ENCODE results near the gene GABRB2. TPM values are rescaled to one million over a fixed set of nuclear protein-coding genes. Genes with fewer than 3 reads are reported as not detected.

GABRB2 gene
- total and polyA plus RNA-seq, 7 donors = 0.04 to 0.36 (median 0.14) TPM

DNA sequence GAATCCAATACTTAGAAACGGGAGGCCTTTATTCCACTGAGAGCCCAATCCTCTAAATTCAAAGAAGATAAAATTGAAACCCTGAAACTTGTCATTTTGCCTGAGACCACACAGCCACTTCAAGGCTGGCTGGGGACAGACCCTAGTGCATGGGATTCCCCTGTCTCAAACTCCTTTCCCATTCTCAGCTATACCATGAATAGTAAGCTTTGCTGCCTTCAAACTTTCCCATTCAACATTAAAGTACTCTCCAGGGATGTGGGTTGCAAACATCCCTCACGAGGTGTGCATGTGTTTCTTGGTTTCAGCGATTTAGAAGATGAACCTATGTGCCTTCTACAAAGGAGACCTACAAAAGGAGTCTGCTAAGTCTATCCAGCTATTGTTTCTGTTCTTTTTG is 64.6 kb downstream of the GABRB2 start:
- 49 to 50% (median 50%) methylated on average over 3 of the region's 3 CpGs for WGBS, 3 donors

GRCh38 chr5:161471211-161471950 is 75.1 kb downstream of the GABRB2 start:
- H3K36me3 ChIP-seq (ENCODE audit: insufficient read depth in 1 of 2, low read depth in 1 of 2) = no peaks in the 10 kb centered on the region
- no peaks in the 10 kb centered on the region for H3K27me3 ChIP-seq (ENCODE audit: insufficient read depth in 3 of 3, low read length in 2 of 3)
- 58 to 64% (median 59%) methylated on average over 4 of the region's 4 CpGs for WGBS, 3 donors
- no peak for TF ChIP-seq CTCF (IDR thresholded peaks at IDR 0.05)
- H3K27ac ChIP-seq = no peak overlapping the region
- intact Hi-C loops (cut with DNase I) = no loop called here
- no peak overlapping the region for H3K4me3 ChIP-seq
- DNase-seq (no peak), ATAC-seq (no peak)
- H3K9me3 ChIP-seq = no peaks in the 10 kb centered on the region
- H3K4me1 ChIP-seq = no peaks in the 10 kb centered on the region

More for the DNA sequence above, 64.6 kb downstream of the GABRB2 start:
- no peaks in the 10 kb centered on the region for H3K4me1 ChIP-seq
- no peak for ATAC-seq
- no peak overlapping the region for H3K4me3 ChIP-seq
- intact Hi-C loops (cut with DNase I) = no loop called here
- H3K27ac ChIP-seq = no peak overlapping the region
- H3K36me3 ChIP-seq (ENCODE audit: insufficient read depth in 1 of 2, low read depth in 1 of 2) = no peaks in the 10 kb centered on the region
- H3K27me3 ChIP-seq (ENCODE audit: insufficient read depth in 3 of 3, low read length in 2 of 3) = no peaks in the 10 kb centered on the region
- no peak for TF ChIP-seq CTCF (IDR thresholded peaks at IDR 0.05)
- no peak for DNase-seq
- H3K9me3 ChIP-seq = no peaks in the 10 kb centered on the region

GRCh38 chr5:161467703-161468102 is 78.8 kb downstream of the GABRB2 start:
- WGBS, 3 donors = 90 to 96% (median 92%) methylated on average over 1 of the region's 1 CpG
- ATAC-seq = no peak
- intact Hi-C loops (cut with DNase I) = no loop called here

GRCh38 chr5:161460741-161461140 is 85.8 kb downstream of the GABRB2 start:
- no peak for TF ChIP-seq CTCF (IDR thresholded peaks at IDR 0.05)
- Histone ChIP-seq H3K27me3 (ENCODE audit: insufficient read depth in 3 of 3, low read length in 2 of 3) (peaks cover 0 to 2% (median 0%) of the 10 kb centered on the region in 3 donors), H3K36me3 (ENCODE audit: insufficient read depth in 1 of 2, low read depth in 1 of 2) (no peaks in the 10 kb centered on the region), H3K9me3 (no peaks in the 10 kb centered on the region), H3K4me3 (no peak overlapping the region), H3K27ac (no peak overlapping the region), H3K4me1 (no peaks in the 10 kb centered on the region)
- 66 to 75% (median 73%) methylated on average over 1 of the region's 1 CpG for WGBS, 3 donors
- ATAC-seq = no peak
- intact Hi-C loops (cut with DNase I) = no loop called here
- no peak for DNase-seq

More at GRCh38 chr5:161467703-161468102, 78.8 kb downstream of the GABRB2 start:
- TF ChIP-seq CTCF (IDR thresholded peaks at IDR 0.05) = no peak
- Histone ChIP-seq H3K36me3 (ENCODE audit: insufficient read depth in 1 of 2, low read depth in 1 of 2) (no peaks in the 10 kb centered on the region), H3K9me3 (no peaks in the 10 kb centered on the region), H3K4me1 (no peaks in the 10 kb centered on the region), H3K27me3 (ENCODE audit: insufficient read depth in 3 of 3, low read length in 2 of 3) (no peaks in the 10 kb centered on the region), H3K27ac (no peak overlapping the region), H3K4me3 (no peak overlapping the region)
- no peak for DNase-seq

GRCh38 chr5:161446655-161447054 is 99.9 kb downstream of the GABRB2 start:
- WGBS, 3 donors = 50 to 79% (median 74%) methylated on average over 1 of the region's 1 CpG
- DNase-seq = no peak
- no peaks in the 10 kb centered on the region for H3K27me3 ChIP-seq (ENCODE audit: insufficient read depth in 3 of 3, low read length in 2 of 3)

More at GRCh38 chr5:161446655-161447054, 99.9 kb downstream of the GABRB2 start:
- H3K4me1 ChIP-seq = no peaks in the 10 kb centered on the region
- H3K4me3 ChIP-seq = no peak overlapping the region
- TF ChIP-seq CTCF (IDR thresholded peaks at IDR 0.05) = no peak
- no peak for ATAC-seq
- no peaks in the 10 kb centered on the region for H3K36me3 ChIP-seq (ENCODE audit: insufficient read depth in 1 of 2, low read depth in 1 of 2)
- no peaks in the 10 kb centered on the region for H3K9me3 ChIP-seq
- no peak overlapping the region for H3K27ac ChIP-seq
- intact Hi-C loops (cut with DNase I) = no loop called here

Measured in psoas muscle (tissue), 8 donors.